ENCODE data around the gene DHDH. TPM values are rescaled to one million over a fixed set of nuclear protein-coding genes. Genes with fewer than 3 reads are reported as not detected.
"Not testable (repeated sequence)": the region's sequence is repeated elsewhere in the genome, so short reads cannot be mapped to it uniquely, and the experiment has no call there.

The DHDH gene
- total and polyA plus RNA-seq, 3 experiments from 2014 or later = 0.31 to 0.53 (median 0.42) TPM

- H3K27me3 ChIP-seq (ENCODE audit: insufficient read depth, low read length, poor library complexity, severe bottlenecking) = no peaks in the 10 kb centered on the region
- POLR2A ChIA-PET = interaction anchor here (0.7 kb wide), 1 partner anchor 18 kb away, joined by 4 read pairs; the partner anchor contains the start of gene NUCB1
- no peak overlapping the region for H3K27ac ChIP-seq (ENCODE audit: low read depth, low read length)
- H3K36me3 ChIP-seq (ENCODE audit: insufficient read depth, low read length) = peaks cover 22% of the 10 kb centered on the region
- CTCF ChIA-PET = interaction anchor here (0.9 kb wide), 1 partner anchor 53 kb away, joined by 3 read pairs; no protein-coding TSS in a partner anchor
- Mint-ChIP-seq H3K9me3 (no peaks in the 10 kb centered on the region), H3K27ac (peak overlapping the region in 1 of 8 donors; percentile 43), H3K4me1 (peaks cover 0 to under 1% (median 0%) of the 10 kb centered on the region in 3 donors), H3K4me3 (no peak overlapping the region), H3K36me3 (peaks cover 8 to 63% (median 8%) of the 10 kb centered on the region in 3 donors), H3K27me3 (no peaks in the 10 kb centered on the region)
- no peak overlapping the region for H3K4me3 ChIP-seq (ENCODE audit: low read length)
- no peaks in the 10 kb centered on the region for H3K9me3 ChIP-seq (ENCODE audit: low read length)
- H3K4me1 ChIP-seq (ENCODE audit: insufficient read depth, low read length) = no peaks in the 10 kb centered on the region
- DNase-seq = no peak
These were observed 15.4 kb upstream of the DHDH start for GRCh38 chr19:48918071-48918470.

- ChIA-PET POLR2A (no interaction called here), CTCF (interaction anchor here (0.7 kb wide), 1 partner anchor 64 kb away, joined by 3 read pairs; no protein-coding TSS in a partner anchor)
- no peak overlapping the region for H3K27ac ChIP-seq (ENCODE audit: low read depth, low read length)
- no peaks in the 10 kb centered on the region for H3K9me3 ChIP-seq (ENCODE audit: low read length)
- Mint-ChIP-seq H3K36me3 (peaks cover 6 to 61% (median 8%) of the 10 kb centered on the region in 3 donors), H3K27ac (peak overlapping the region in 2 of 8 donors; percentile 39 to 79), H3K4me1 (peaks cover 0 to 2% (median 0%) of the 10 kb centered on the region in 3 donors), H3K9me3 (no peaks in the 10 kb centered on the region), H3K27me3 (no peaks in the 10 kb centered on the region), H3K4me3 (no peak overlapping the region)
- H3K36me3 ChIP-seq (ENCODE audit: insufficient read depth, low read length) = peaks cover 15% of the 10 kb centered on the region
- no peaks in the 10 kb centered on the region for H3K27me3 ChIP-seq (ENCODE audit: insufficient read depth, low read length, poor library complexity, severe bottlenecking)
- H3K4me3 ChIP-seq (ENCODE audit: low read length) = no peak overlapping the region
- no peaks in the 10 kb centered on the region for H3K4me1 ChIP-seq (ENCODE audit: insufficient read depth, low read length)
- DNase-seq = no peak
These were observed 14.7 kb upstream of the DHDH start for GRCh38 chr19:48918801-48919247.

- H3K27me3 Mint-ChIP-seq; H3K27me3 ChIP-seq (ENCODE audit: insufficient read depth, low read length, poor library complexity, severe bottlenecking); H3K4me1 ChIP-seq (ENCODE audit: insufficient read depth, low read length); POLR2A ChIA-PET; DNase-seq; H3K27ac Mint-ChIP-seq; H3K4me1 Mint-ChIP-seq; H3K4me3 ChIP-seq (ENCODE audit: low read length); H3K27ac ChIP-seq (ENCODE audit: low read depth, low read length); H3K9me3 Mint-ChIP-seq; H3K4me3 Mint-ChIP-seq; H3K9me3 ChIP-seq (ENCODE audit: low read length): not testable (repeated sequence)
- peaks cover 4 to 59% (median 7%) of the 10 kb centered on the region in 3 donors for H3K36me3 Mint-ChIP-seq
- CTCF ChIA-PET = interaction anchor here (0.7 kb wide), 1 partner anchor 64 kb away, joined by 3 read pairs; no protein-coding TSS in a partner anchor
- peaks cover 13% of the 10 kb centered on the region for H3K36me3 ChIP-seq (ENCODE audit: insufficient read depth, low read length)
These were observed 14.2 kb upstream of the DHDH start for GRCh38 chr19:48919271-48919670.

GRCh38 chr19:48920949-48921348 lies 12.6 kb upstream of the DHDH start:
- no peak overlapping the region for H3K27ac ChIP-seq (ENCODE audit: low read depth, low read length)
- Mint-ChIP-seq H3K9me3 (no peaks in the 10 kb centered on the region), H3K4me1 (peaks cover 0 to 4% (median 0%) of the 10 kb centered on the region in 3 donors), H3K27me3 (no peaks in the 10 kb centered on the region), H3K4me3 (no peak overlapping the region), H3K36me3 (peaks cover under 1 to 48% (median 2%) of the 10 kb centered on the region in 3 donors), H3K27ac (no peak overlapping the region)
- no peaks in the 10 kb centered on the region for H3K4me1 ChIP-seq (ENCODE audit: insufficient read depth, low read length)
- peaks cover 9% of the 10 kb centered on the region for H3K36me3 ChIP-seq (ENCODE audit: insufficient read depth, low read length)
- ChIA-PET POLR2A (no interaction called here), CTCF (no interaction called here)
- no peaks in the 10 kb centered on the region for H3K9me3 ChIP-seq (ENCODE audit: low read length)
- no peak overlapping the region for H3K4me3 ChIP-seq (ENCODE audit: low read length)
- no peaks in the 10 kb centered on the region for H3K27me3 ChIP-seq (ENCODE audit: insufficient read depth, low read length, poor library complexity, severe bottlenecking)
- DNase-seq = no peak

GRCh38 chr19:48921721-48922500 lies 11.6 kb upstream of the DHDH start:
- ChIA-PET CTCF (no interaction called here), POLR2A (no interaction called here)
- no peaks in the 10 kb centered on the region for H3K27me3 ChIP-seq (ENCODE audit: insufficient read depth, low read length, poor library complexity, severe bottlenecking)
- H3K9me3 ChIP-seq (ENCODE audit: low read length) = no peaks in the 10 kb centered on the region
- peaks cover 9% of the 10 kb centered on the region for H3K36me3 ChIP-seq (ENCODE audit: insufficient read depth, low read length)
- Mint-ChIP-seq H3K27me3 (no peaks in the 10 kb centered on the region), H3K36me3 (peaks cover 0 to 42% (median 0%) of the 10 kb centered on the region in 3 donors), H3K9me3 (no peaks in the 10 kb centered on the region), H3K27ac (peak overlapping the region in 1 of 8 donors; percentile 32), H3K4me1 (peaks cover 0 to 4% (median 0%) of the 10 kb centered on the region in 3 donors), H3K4me3 (no peak overlapping the region)
- H3K4me3 ChIP-seq (ENCODE audit: low read length) = no peak overlapping the region
- H3K4me1 ChIP-seq (ENCODE audit: insufficient read depth, low read length) = no peaks in the 10 kb centered on the region
- H3K27ac ChIP-seq (ENCODE audit: low read depth, low read length) = no peak overlapping the region
- DNase-seq = no peak

GRCh38 chr19:48922548-48923490 lies 10.7 kb upstream of the DHDH start:
- POLR2A ChIA-PET = no interaction called here
- no peak overlapping the region for H3K27ac ChIP-seq (ENCODE audit: low read depth, low read length)
- Mint-ChIP-seq H3K4me1 (peaks cover 0 to 4% (median 0%) of the 10 kb centered on the region in 3 donors), H3K36me3 (peaks cover 0 to 40% (median 0%) of the 10 kb centered on the region in 3 donors), H3K4me3 (no peak overlapping the region), H3K9me3 (no peaks in the 10 kb centered on the region), H3K27ac (peak overlapping the region in 1 of 8 donors; percentile 29), H3K27me3 (no peaks in the 10 kb centered on the region)
- no peak for DNase-seq
- H3K27me3 ChIP-seq (ENCODE audit: insufficient read depth, low read length, poor library complexity, severe bottlenecking) = no peaks in the 10 kb centered on the region
- H3K4me1 ChIP-seq (ENCODE audit: insufficient read depth, low read length) = no peaks in the 10 kb centered on the region
- no peak overlapping the region for H3K4me3 ChIP-seq (ENCODE audit: low read length)
- H3K9me3 ChIP-seq (ENCODE audit: low read length) = no peaks in the 10 kb centered on the region
- peaks cover 9% of the 10 kb centered on the region for H3K36me3 ChIP-seq (ENCODE audit: insufficient read depth, low read length)
- CTCF ChIA-PET = no interaction called here

- no peaks in the 10 kb centered on the region for H3K27me3 Mint-ChIP-seq
- CTCF ChIA-PET = no interaction called here
- peaks cover 0 to 23% (median 0%) of the 10 kb centered on the region in 3 donors for H3K36me3 Mint-ChIP-seq
These were observed 8.2 kb upstream of the DHDH start for GRCh38 chr19:48925240-48925843.

More at GRCh38 chr19:48925240-48925843, 8.2 kb upstream of the DHDH start:
- no peaks in the 10 kb centered on the region for H3K9me3 Mint-ChIP-seq
- H3K4me1 Mint-ChIP-seq = peaks cover 0 to 4% (median 0%) of the 10 kb centered on the region in 3 donors
- H3K36me3 ChIP-seq (ENCODE audit: insufficient read depth, low read length) = no peaks in the 10 kb centered on the region
- DNase-seq = no peak
- H3K9me3 ChIP-seq (ENCODE audit: low read length) = no peaks in the 10 kb centered on the region
- no peak overlapping the region for H3K27ac ChIP-seq (ENCODE audit: low read depth, low read length)
- H3K27ac Mint-ChIP-seq = no peak overlapping the region
- no peak overlapping the region for H3K4me3 Mint-ChIP-seq
- POLR2A ChIA-PET = no interaction called here
- H3K4me3 ChIP-seq (ENCODE audit: low read length) = no peak overlapping the region
- H3K27me3 ChIP-seq (ENCODE audit: insufficient read depth, low read length, poor library complexity, severe bottlenecking) = no peaks in the 10 kb centered on the region
- no peaks in the 10 kb centered on the region for H3K4me1 ChIP-seq (ENCODE audit: insufficient read depth, low read length)

Data from CD8-positive, alpha-beta memory T cell (primary cell).